Adrenal gland (tissue), 12 donors: ENCODE results near the gene HDAC4. TPM values are rescaled to one million over a fixed set of nuclear protein-coding genes. Genes with fewer than 3 reads are reported as not detected.

ENCODE experiments used
- DNase-seq, 7 donors: peaks; one replicate each; pipeline ENCODE4 v3.0.0-alpha.2; 2019 to 2020
- H3K27ac ChIP-seq, 5 donors: fragments of 200-600 bp; sonication (generic) in 4 of 5; 1 replicate in 3 of 5; 2 replicates in 2 of 5; pipeline versions ENCODE4 v1.5.1 to v1.8.0; 2016 to 2020; ENCODE audit warnings: mild to moderate bottlenecking in 1 of 5
- H3K27me3 ChIP-seq: fragments of 200-600 bp; 2 replicates; pipeline ENCODE4 v1.8.0; 2021
- H3K36me3 ChIP-seq, 2 donors: fragments of 200-600 bp; replicated peaks in 1 of 2; 1 replicate in 1 of 2; 2 replicates in 1 of 2; pipeline versions ENCODE4 v1.5.1 to v1.8.0; 2018 to 2022
- H3K4me1 ChIP-seq, 2 donors: fragments of 200-600 bp; replicated peaks in 1 of 2; 1 replicate in 1 of 2; 2 replicates in 1 of 2; pipeline versions ENCODE4 v1.5.1 to v1.8.0; 2018 to 2021
- H3K4me3 ChIP-seq, 4 donors: fragments of 200-600 bp; sonication (generic) in 3 of 4; one replicate each; pipeline ENCODE4 v1.5.1; 2016 to 2018
- H3K9me3 ChIP-seq, 3 donors: fragments of 200-600 bp; sonication (generic) in 1 of 3; replicated peaks in 1 of 3; 1 replicate in 2 of 3; 2 replicates in 1 of 3; pipeline versions ENCODE4 v1.5.1 to v1.8.0; 2016 to 2021
- POLR2A ChIP-seq, 2 donors: fragments of 450-650 bp; IDR thresholded peaks; one replicate each; pipeline ENCODE4 v1.6.1; 2017; ENCODE audit warnings: antibody characterized with exemption in 2 of 2, mild to moderate bottlenecking in 2 of 2, moderate library complexity in 1 of 2
- whole genome bisulfite sequencing, 4 donors: extraction: QIAGEN DNeasy Blood & Tissue Kit in 2 of 4; methylation state at CpG; one replicate each; pipeline versions ENCODE4 v1.1.5 to v1.1.7; 2013 to 2017; 5-methylcytosine and 5-hydroxymethylcytosine counted together
- intact Hi-C, 2 donors: fragments of 100-400 bp; cut with DNase I; formaldehyde crosslinking; loops; one replicate each; pipeline versions ENCODE4 v1.14.1 to v1.15.0; 2022 to 2023
- polyA plus RNA-seq, 3 donors: library from polyadenylated mRNA; stranded (reverse); fragments of 200-250 nt in 2 of 3; fragments of 350-450 nt in 1 of 3; fragmentation: Illumina TruSeq in 1 of 3; extraction: RNeasy Lipid Tissue Mini Kit (QIAGEN cat#74804) in 1 of 3; gene quantifications; one replicate each; pipeline ENCODE4 v1.2.3, GENCODE V29; 2013 to 2014
- total RNA-seq, 9 donors: library from RNA; depleted of rRNA in 4 of 9; stranded (reverse); fragments of >200 nt in 4 of 9; fragments of 120-200 nt in 1 of 9; fragmentation: NEBNext Ultra II Directional in 1 of 9; extraction: Animal tissue kit (Norgen Biotek cat#: 25700) in 1 of 9; gene quantifications; one replicate each; pipeline versions ENCODE4 v1.1.0 to v1.2.4, GENCODE V29; 2013 to 2023
- TF ChIP-seq, protein P1 (sequence below), 6 experiments: fragments of 450-650 bp in 4 of 6; fragments of 200-600 bp in 2 of 6; sonication (generic) in 1 of 6; IDR thresholded peaks; 1 replicate in 5 of 6; 2 replicates in 1 of 6; pipeline versions ENCODE4 v1.5.1 to v1.8.0; 2016 to 2021; ENCODE audit warnings: antibody characterized with exemption in 6 of 6, mild to moderate bottlenecking in 2 of 6, moderate library complexity in 1 of 6
- donor health status: healthy with polysubstance abuse.
- donor health status: Bipolar disorder and iron deficiency.
- donor health status: DM: yes; HTN: yes; CAD: no.
- donor health status: DM: no; HTN: no; CAD: no.
- donor health status: DM: no; HTN: no; CAD: no.
- donor health status: DM: yes; HTN: yes; CAD: no.

The HDAC4 gene
- total and polyA plus RNA-seq, 12 donors = 8.3 to 88.9 (median 28.7) TPM

DNA sequence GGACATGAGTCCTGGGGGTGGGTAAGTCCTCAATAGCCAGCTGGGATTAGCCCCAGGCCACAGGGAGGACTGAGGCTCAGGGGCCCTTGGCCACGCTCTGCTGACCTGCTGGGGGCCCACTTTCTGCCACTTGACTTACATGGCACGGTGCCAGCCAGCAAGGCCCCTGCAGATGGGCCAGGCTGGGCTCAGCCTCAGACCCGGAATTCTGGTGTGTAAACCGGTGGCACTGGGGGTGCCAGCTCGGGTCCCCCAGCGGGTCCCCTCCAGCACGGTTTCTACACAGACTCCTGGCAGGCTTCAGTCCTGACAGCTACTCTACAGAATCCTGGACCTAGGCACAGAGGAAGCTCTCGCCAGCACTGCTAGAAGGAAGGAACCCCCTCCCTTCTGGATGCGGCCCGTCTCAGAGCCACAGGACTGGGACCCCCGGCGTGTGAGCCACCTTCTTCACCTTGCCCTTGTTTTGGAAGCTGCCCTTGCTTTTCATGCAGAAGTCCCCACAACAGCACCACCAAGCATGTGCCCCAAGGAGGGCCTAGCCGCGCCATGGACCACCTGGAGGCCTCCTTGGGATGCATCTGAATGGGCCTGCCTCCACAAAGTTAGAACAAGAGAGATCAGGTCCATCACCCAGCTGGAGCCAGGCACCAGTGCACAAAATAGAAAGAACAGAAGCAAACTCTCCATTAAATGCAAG is 8.0 kb downstream of the HDAC4 start:
- WGBS, 4 donors = 92 to 96% (median 92%) methylated on average over 8 to 14 of the region's 14 CpGs
- H3K36me3 ChIP-seq = no peaks in the 10 kb centered on the region
- TF ChIP-seq, protein P1, sequence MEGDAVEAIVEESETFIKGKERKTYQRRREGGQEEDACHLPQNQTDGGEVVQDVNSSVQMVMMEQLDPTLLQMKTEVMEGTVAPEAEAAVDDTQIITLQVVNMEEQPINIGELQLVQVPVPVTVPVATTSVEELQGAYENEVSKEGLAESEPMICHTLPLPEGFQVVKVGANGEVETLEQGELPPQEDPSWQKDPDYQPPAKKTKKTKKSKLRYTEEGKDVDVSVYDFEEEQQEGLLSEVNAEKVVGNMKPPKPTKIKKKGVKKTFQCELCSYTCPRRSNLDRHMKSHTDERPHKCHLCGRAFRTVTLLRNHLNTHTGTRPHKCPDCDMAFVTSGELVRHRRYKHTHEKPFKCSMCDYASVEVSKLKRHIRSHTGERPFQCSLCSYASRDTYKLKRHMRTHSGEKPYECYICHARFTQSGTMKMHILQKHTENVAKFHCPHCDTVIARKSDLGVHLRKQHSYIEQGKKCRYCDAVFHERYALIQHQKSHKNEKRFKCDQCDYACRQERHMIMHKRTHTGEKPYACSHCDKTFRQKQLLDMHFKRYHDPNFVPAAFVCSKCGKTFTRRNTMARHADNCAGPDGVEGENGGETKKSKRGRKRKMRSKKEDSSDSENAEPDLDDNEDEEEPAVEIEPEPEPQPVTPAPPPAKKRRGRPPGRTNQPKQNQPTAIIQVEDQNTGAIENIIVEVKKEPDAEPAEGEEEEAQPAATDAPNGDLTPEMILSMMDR (IDR thresholded peaks at IDR 0.05) = no peak
- no peak for TF ChIP-seq POLR2A (IDR thresholded peaks at IDR 0.05)
- H3K9me3 ChIP-seq = no peaks in the 10 kb centered on the region
- intact Hi-C loops = loop anchor here (10.0 kb wide), 3 partner anchors 78 to 248 kb away; no protein-coding TSS in a partner anchor
- H3K27me3 ChIP-seq = no peaks in the 10 kb centered on the region
- DNase-seq = peak in 2 of 7 donors; percentile 11 to 17
- H3K4me3 ChIP-seq = no peak overlapping the region
- H3K4me1 ChIP-seq = peaks cover 22 to 71% of the 10 kb centered on the region in 2 donors
- no peak overlapping the region for H3K27ac ChIP-seq

DNA sequence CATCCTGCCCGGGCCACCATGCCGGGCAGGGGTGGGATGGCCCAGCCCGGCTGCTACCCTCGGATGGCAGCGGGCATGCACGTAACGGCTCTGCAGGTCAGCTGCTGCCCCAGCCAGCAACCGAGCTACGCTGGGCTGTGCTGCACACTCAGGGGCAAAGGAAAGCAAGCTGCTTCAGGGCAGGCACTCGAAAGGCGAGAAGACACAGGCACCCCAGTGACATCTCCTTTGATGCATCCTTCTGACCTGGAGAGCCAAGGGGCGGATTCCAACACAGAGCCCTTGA is 8.8 kb downstream of the HDAC4 start:
- Histone ChIP-seq H3K4me3 (no peak overlapping the region), H3K27me3 (no peaks in the 10 kb centered on the region), H3K4me1 (peaks cover 19 to 63% of the 10 kb centered on the region in 2 donors), H3K9me3 (no peaks in the 10 kb centered on the region), H3K36me3 (no peaks in the 10 kb centered on the region), H3K27ac (peak overlapping the region in 1 of 5 donors; percentile 69)
- DNase-seq = peak in 1 of 7 donors; percentile 12
- 94 to 98% (median 96%) methylated on average over 3 to 12 of the region's 12 CpGs; no CpG with 5 or more reads in 1 of the 4 donors for WGBS, 4 donors
- TF ChIP-seq POLR2A (IDR thresholded peaks at IDR 0.05) = no peak
- TF ChIP-seq, protein P1 (IDR thresholded peaks at IDR 0.05) = no peak
- intact Hi-C loops = loop anchor here (10.0 kb wide), 3 partner anchors 77 to 247 kb away; no protein-coding TSS in a partner anchor

DNA sequence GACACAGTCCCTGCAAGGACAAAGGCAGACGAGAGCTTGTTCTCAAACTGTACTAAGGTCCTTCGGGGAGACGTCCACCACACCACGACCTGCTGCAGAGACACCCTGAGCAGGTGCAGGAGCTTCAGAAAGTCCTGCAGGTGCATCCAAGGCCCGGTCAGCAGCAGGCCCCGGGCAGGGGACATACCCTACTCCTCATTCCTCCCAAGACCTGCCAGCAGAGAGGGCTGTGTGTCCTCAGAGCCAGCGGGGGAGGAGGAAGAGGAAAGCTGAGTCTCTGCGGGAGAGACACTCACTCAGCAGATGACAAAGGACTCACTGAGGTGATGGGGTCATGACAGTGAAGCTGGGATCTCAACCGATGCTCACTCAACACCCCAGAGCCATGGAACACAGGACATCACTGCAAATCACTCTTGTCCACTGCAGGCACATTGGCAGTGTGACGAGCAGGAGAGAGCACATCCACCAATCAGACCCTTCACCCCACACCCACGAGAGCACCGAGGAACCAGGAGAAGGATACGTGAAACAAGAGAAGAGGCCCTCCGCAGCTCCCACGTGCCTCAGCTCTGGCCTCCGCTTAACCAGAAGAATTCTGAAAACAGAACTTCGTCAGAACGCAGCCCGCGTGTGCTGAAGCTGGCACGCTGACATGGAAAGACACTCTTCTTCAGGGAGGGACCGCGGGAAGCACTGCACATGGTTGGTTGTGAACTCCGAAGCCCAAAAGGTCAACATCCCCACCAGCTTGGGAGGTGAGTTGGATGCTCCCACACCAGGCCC is 9.3 kb downstream of the HDAC4 start:
- Histone ChIP-seq H3K4me1 (peaks cover 15 to 58% of the 10 kb centered on the region in 2 donors), H3K27ac (peak overlapping the region in 3 of 5 donors; percentile 21 to 79 (median 69)), H3K27me3 (no peaks in the 10 kb centered on the region), H3K36me3 (no peaks in the 10 kb centered on the region), H3K9me3 (no peaks in the 10 kb centered on the region), H3K4me3 (no peak overlapping the region)
- 71 to 85% (median 78%) methylated on average over 11 to 24 of the region's 24 CpGs for WGBS, 4 donors
- TF ChIP-seq, protein P1 (IDR thresholded peaks at IDR 0.05) = no peak
- peak in 1 of 2 donors; percentile 27 for TF ChIP-seq POLR2A (IDR thresholded peaks at IDR 0.05)
- DNase-seq = peak in 2 of 7 donors; percentile 12 to 14
- intact Hi-C loops = loop anchor here (10.0 kb wide), 3 partner anchors 77 to 247 kb away; no protein-coding TSS in a partner anchor
